HepG2 (cell line): ENCODE data around the gene MYO1C.

Experiments used
- PRDM15 ChIP-seq: sonication (generic); formaldehyde crosslinking; IDR thresholded peaks from 2 replicates; pipeline ENCODE4 v1.4.0; 2020; ENCODE audit warnings: missing genetic modification reagents
- TARDBP ChIP-seq: sonication (generic); formaldehyde crosslinking; IDR thresholded peaks from 2 replicates; pipeline ENCODE4 v1.8.0; 2022; ENCODE audit warnings: mild to moderate bottlenecking, missing genetic modification reagents

DNA sequence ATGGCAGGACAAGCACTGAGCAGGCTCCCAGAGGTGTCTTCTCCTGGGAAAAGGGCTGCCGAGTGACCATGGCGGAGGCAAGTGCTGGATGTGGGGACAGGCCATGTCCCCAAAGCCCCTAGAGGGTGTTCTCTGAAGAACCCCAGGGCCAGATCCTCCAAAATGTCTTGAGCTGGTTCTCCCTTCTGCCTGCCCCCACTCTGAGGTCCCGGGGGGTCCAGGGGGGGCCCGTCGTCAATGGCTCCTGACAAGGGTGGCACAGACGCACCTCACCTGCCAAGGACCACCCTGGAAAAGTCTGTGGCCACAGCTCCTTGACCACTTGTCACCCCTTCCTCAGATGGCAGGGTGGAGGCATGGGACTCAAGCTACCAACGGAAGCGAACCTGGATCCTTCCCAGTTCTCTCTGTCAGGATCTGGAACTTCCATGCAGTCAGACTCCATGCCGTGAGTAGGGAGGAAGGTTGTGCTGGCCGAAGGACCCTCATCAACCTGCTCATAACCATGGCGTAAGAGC is 2.3 kb upstream of the MYO1C start:
- no peak for TF ChIP-seq TARDBP (CRISPR knock-in tag)
- TF ChIP-seq PRDM15 (CRISPR knock-in tag): no peak
